ENCODE results near the gene CRYBG1. TPM values are rescaled to one million over a fixed set of nuclear protein-coding genes. Genes with fewer than 3 reads are reported as not detected.

CRYBG1 gene
- total and polyA plus RNA-seq, 5 donors from 2014 or later = 16.4 to 83.8 (median 19.6) TPM

- Mint-ChIP-seq H3K4me1 (peaks cover 35 to 71% (median 58%) of the 10 kb centered on the region in 4 donors), H3K27me3 (no peaks in the 10 kb centered on the region), H3K9me3 (no peaks in the 10 kb centered on the region), H3K36me3 (peaks cover 29% of the 10 kb centered on the region), H3K4me3 (no peak overlapping the region), H3K27ac (peak overlapping the region; percentile 48 to 89 (median 66))
- peak overlapping the region; percentile 53 for H3K27ac ChIP-seq (ENCODE audit: insufficient read depth, low read length, poor library complexity, severe bottlenecking)
- no peak for ATAC-seq (ENCODE audit: low read depth in 2 of 2)
- no peak for DNase-seq
- H3K4me3 ChIP-seq (ENCODE audit: low read depth, low read length) = no peak overlapping the region
- H3K4me1 ChIP-seq (ENCODE audit: control insufficient read depth, insufficient read depth, low read length, poor library complexity, severe bottlenecking) = peaks cover 38% of the 10 kb centered on the region
- H3K9me3 ChIP-seq (ENCODE audit: control insufficient read depth in 2 of 2, low read length in 2 of 2) = no peaks in the 10 kb centered on the region
- peaks cover 51% of the 10 kb centered on the region for H3K36me3 ChIP-seq (ENCODE audit: control insufficient read depth, insufficient read depth, low read length)
- no peaks in the 10 kb centered on the region for H3K27me3 ChIP-seq (ENCODE audit: control insufficient read depth, insufficient read depth, low read length)
These were observed 177.6 kb downstream of the CRYBG1 start for GRCh38 chr6:106538145-106538544.

- Histone ChIP-seq H3K36me3 (ENCODE audit: control insufficient read depth, insufficient read depth, low read length) (peaks cover 59% of the 10 kb centered on the region), H3K27ac (ENCODE audit: insufficient read depth, low read length, poor library complexity, severe bottlenecking) (no peak overlapping the region), H3K4me1 (ENCODE audit: control insufficient read depth, insufficient read depth, low read length, poor library complexity, severe bottlenecking) (peaks cover 21% of the 10 kb centered on the region), H3K4me3 (ENCODE audit: low read depth, low read length) (no peak overlapping the region), H3K9me3 (ENCODE audit: control insufficient read depth in 2 of 2, low read length in 2 of 2) (no peaks in the 10 kb centered on the region), H3K27me3 (ENCODE audit: control insufficient read depth, insufficient read depth, low read length) (no peaks in the 10 kb centered on the region)
- peaks cover 34 to 62% (median 47%) of the 10 kb centered on the region in 4 donors for H3K4me1 Mint-ChIP-seq
- H3K4me3 Mint-ChIP-seq = no peak overlapping the region
- H3K36me3 Mint-ChIP-seq = peaks cover 33% of the 10 kb centered on the region
- ATAC-seq (ENCODE audit: low read depth in 2 of 2) (no peak), DNase-seq (no peak)
- H3K9me3 Mint-ChIP-seq = no peaks in the 10 kb centered on the region
- peak overlapping the region in 1 of 3 donors; percentile 66 for H3K27ac Mint-ChIP-seq
- H3K27me3 Mint-ChIP-seq = no peaks in the 10 kb centered on the region
These were observed 179.4 kb downstream of the CRYBG1 start for GRCh38 chr6:106539936-106540335.

GRCh38 chr6:106540432-106540831 is 179.9 kb downstream of the CRYBG1 start:
- H3K4me1 Mint-ChIP-seq = peaks cover 33 to 62% (median 45%) of the 10 kb centered on the region in 4 donors

GRCh38 chr6:106540907-106541306 is 180.4 kb downstream of the CRYBG1 start:
- H3K27ac Mint-ChIP-seq = peak overlapping the region in 1 of 3 donors; percentile 89

More at GRCh38 chr6:106540432-106540831, 179.9 kb downstream of the CRYBG1 start:
- Histone ChIP-seq H3K36me3 (ENCODE audit: control insufficient read depth, insufficient read depth, low read length) (peaks cover 64% of the 10 kb centered on the region), H3K4me1 (ENCODE audit: control insufficient read depth, insufficient read depth, low read length, poor library complexity, severe bottlenecking) (peaks cover 21% of the 10 kb centered on the region), H3K27ac (ENCODE audit: insufficient read depth, low read length, poor library complexity, severe bottlenecking) (no peak overlapping the region), H3K4me3 (ENCODE audit: low read depth, low read length) (no peak overlapping the region), H3K27me3 (ENCODE audit: control insufficient read depth, insufficient read depth, low read length) (no peaks in the 10 kb centered on the region), H3K9me3 (ENCODE audit: control insufficient read depth in 2 of 2, low read length in 2 of 2) (no peaks in the 10 kb centered on the region)
- Mint-ChIP-seq H3K27ac (peak overlapping the region in 1 of 3 donors; percentile 91), H3K4me3 (no peak overlapping the region), H3K9me3 (no peaks in the 10 kb centered on the region), H3K36me3 (peaks cover 37% of the 10 kb centered on the region), H3K27me3 (no peaks in the 10 kb centered on the region)
- ATAC-seq (ENCODE audit: low read depth in 2 of 2) (no peak), DNase-seq (no peak)

GRCh38 chr6:106546261-106546690 is 185.8 kb downstream of the CRYBG1 start:
- peaks cover 64% of the 10 kb centered on the region for H3K36me3 Mint-ChIP-seq
- peak overlapping the region; percentile 24 for H3K27ac ChIP-seq (ENCODE audit: insufficient read depth, low read length, poor library complexity, severe bottlenecking)
- ATAC-seq (ENCODE audit: low read depth in 2 of 2) (no peak), DNase-seq (no peak)
- H3K27me3 ChIP-seq (ENCODE audit: control insufficient read depth, insufficient read depth, low read length) = no peaks in the 10 kb centered on the region
- peaks cover 83% of the 10 kb centered on the region for H3K36me3 ChIP-seq (ENCODE audit: control insufficient read depth, insufficient read depth, low read length)
- H3K4me3 Mint-ChIP-seq = no peak overlapping the region
- H3K27ac Mint-ChIP-seq = peak overlapping the region; percentile 76 to 77 (median 76)
- no peaks in the 10 kb centered on the region for H3K9me3 ChIP-seq (ENCODE audit: control insufficient read depth in 2 of 2, low read length in 2 of 2)
- peaks cover 0 to 3% (median 0%) of the 10 kb centered on the region in 7 donors for H3K9me3 Mint-ChIP-seq
- H3K27me3 Mint-ChIP-seq = no peaks in the 10 kb centered on the region
- H3K4me1 ChIP-seq (ENCODE audit: control insufficient read depth, insufficient read depth, low read length, poor library complexity, severe bottlenecking) = peaks cover 2% of the 10 kb centered on the region
- no peak overlapping the region for H3K4me3 ChIP-seq (ENCODE audit: low read depth, low read length)
- H3K4me1 Mint-ChIP-seq = peaks cover 35 to 48% (median 42%) of the 10 kb centered on the region in 4 donors

More at GRCh38 chr6:106540907-106541306, 180.4 kb downstream of the CRYBG1 start:
- peaks cover 39% of the 10 kb centered on the region for H3K36me3 Mint-ChIP-seq
- H3K4me3 Mint-ChIP-seq = no peak overlapping the region
- no peaks in the 10 kb centered on the region for H3K27me3 Mint-ChIP-seq
- Histone ChIP-seq H3K36me3 (ENCODE audit: control insufficient read depth, insufficient read depth, low read length) (peaks cover 68% of the 10 kb centered on the region), H3K27me3 (ENCODE audit: control insufficient read depth, insufficient read depth, low read length) (no peaks in the 10 kb centered on the region), H3K27ac (ENCODE audit: insufficient read depth, low read length, poor library complexity, severe bottlenecking) (no peak overlapping the region), H3K4me1 (ENCODE audit: control insufficient read depth, insufficient read depth, low read length, poor library complexity, severe bottlenecking) (peaks cover 22% of the 10 kb centered on the region), H3K4me3 (ENCODE audit: low read depth, low read length) (no peak overlapping the region), H3K9me3 (ENCODE audit: control insufficient read depth in 2 of 2, low read length in 2 of 2) (no peaks in the 10 kb centered on the region)
- H3K9me3 Mint-ChIP-seq = no peaks in the 10 kb centered on the region
- H3K4me1 Mint-ChIP-seq = peaks cover 32 to 61% (median 47%) of the 10 kb centered on the region in 4 donors
- DNase-seq (no peak), ATAC-seq (ENCODE audit: low read depth in 2 of 2) (no peak)

GRCh38 chr6:106546691-106547414 is 186.3 kb downstream of the CRYBG1 start:
- Mint-ChIP-seq H3K4me1 (peaks cover 37 to 54% (median 42%) of the 10 kb centered on the region in 4 donors), H3K36me3 (peaks cover 69% of the 10 kb centered on the region), H3K9me3 (peaks cover 0 to 4% (median 0%) of the 10 kb centered on the region in 7 donors), H3K27ac (peak overlapping the region; percentile 39 to 77 (median 69)), H3K4me3 (peak overlapping the region in 1 of 4 donors; percentile 26), H3K27me3 (no peaks in the 10 kb centered on the region)
- Histone ChIP-seq H3K36me3 (ENCODE audit: control insufficient read depth, insufficient read depth, low read length) (peaks cover 80% of the 10 kb centered on the region), H3K27me3 (ENCODE audit: control insufficient read depth, insufficient read depth, low read length) (no peaks in the 10 kb centered on the region), H3K27ac (ENCODE audit: insufficient read depth, low read length, poor library complexity, severe bottlenecking) (peak overlapping the region; percentile 24), H3K4me1 (ENCODE audit: control insufficient read depth, insufficient read depth, low read length, poor library complexity, severe bottlenecking) (peaks cover 2% of the 10 kb centered on the region), H3K9me3 (ENCODE audit: control insufficient read depth in 2 of 2, low read length in 2 of 2) (no peaks in the 10 kb centered on the region), H3K4me3 (ENCODE audit: low read depth, low read length) (no peak overlapping the region)
- ATAC-seq (ENCODE audit: low read depth in 2 of 2) (peak; percentile 34 to 41), DNase-seq (no peak)

- Mint-ChIP-seq H3K9me3 (peaks cover 0 to 4% (median 0%) of the 10 kb centered on the region in 7 donors), H3K4me1 (peaks cover 37 to 57% (median 45%) of the 10 kb centered on the region in 4 donors), H3K27me3 (no peaks in the 10 kb centered on the region), H3K4me3 (no peak overlapping the region), H3K36me3 (peaks cover 73% of the 10 kb centered on the region), H3K27ac (peak overlapping the region; percentile 71 to 89 (median 77))
- H3K4me3 ChIP-seq (ENCODE audit: low read depth, low read length) = no peak overlapping the region
- ATAC-seq (ENCODE audit: low read depth in 2 of 2) = peak; percentile 45 to 49
- H3K4me1 ChIP-seq (ENCODE audit: control insufficient read depth, insufficient read depth, low read length, poor library complexity, severe bottlenecking) = peaks cover 2% of the 10 kb centered on the region
- peaks cover 84% of the 10 kb centered on the region for H3K36me3 ChIP-seq (ENCODE audit: control insufficient read depth, insufficient read depth, low read length)
- H3K27me3 ChIP-seq (ENCODE audit: control insufficient read depth, insufficient read depth, low read length) = no peaks in the 10 kb centered on the region
- no peaks in the 10 kb centered on the region for H3K9me3 ChIP-seq (ENCODE audit: control insufficient read depth in 2 of 2, low read length in 2 of 2)
- peak in 2 of 3 donors; percentile 11 to 35 for DNase-seq
- H3K27ac ChIP-seq (ENCODE audit: insufficient read depth, low read length, poor library complexity, severe bottlenecking) = peak overlapping the region; percentile 24
These were observed 187.3 kb downstream of the CRYBG1 start for GRCh38 chr6:106547601-106548453.

Measured in CD4-positive, CD25-positive, alpha-beta regulatory T cell (primary cell).